GM19239 (cell line): ENCODE measurements around the gene ST8SIA1.

ENCODE experiments used
- DNase-seq: peaks from one replicate; pipeline ENCODE4 v3.0.0; 2011; ENCODE audit warnings: low spot score; ENCODE audit not compliant: insufficient read length
- FAIRE-seq: peaks from 2 replicates; lab custom pipeline; 2011; peaks lifted over from hg19 to GRCh38; lab: Jason Lieb, UNC

The ST8SIA1 gene

GRCh38 chr12:22286569-22286968, 47.9 kb downstream of the ST8SIA1 start:
- FAIRE-seq, result no peak

GRCh38 chr12:22285846-22286245, 48.7 kb downstream of the ST8SIA1 start:
- DNase-seq, result no peak
- no peak for FAIRE-seq

More at GRCh38 chr12:22286569-22286968, 47.9 kb downstream of the ST8SIA1 start:
- DNase-seq, result no peak

GRCh38 chr12:22284871-22285270, 49.6 kb downstream of the ST8SIA1 start:
- FAIRE-seq, result no peak
- no peak for DNase-seq

GRCh38 chr12:22283508-22283907, 51.0 kb downstream of the ST8SIA1 start:
- DNase-seq (no peak), FAIRE-seq (no peak)

GRCh38 chr12:22283006-22283506, 51.5 kb downstream of the ST8SIA1 start:
- FAIRE-seq, result no peak
- DNase-seq, result no peak

- no peak for DNase-seq
- no peak for FAIRE-seq
These were observed 52.2 kb downstream of the ST8SIA1 start for GRCh38 chr12:22282283-22282682.

GRCh38 chr12:22276867-22277266, 57.6 kb downstream of the ST8SIA1 start:
- FAIRE-seq, result no peak
- DNase-seq, result no peak

- DNase-seq (no peak), FAIRE-seq (no peak)
These were observed 58.2 kb downstream of the ST8SIA1 start for GRCh38 chr12:22276313-22276712.

GRCh38 chr12:22275843-22276242, 58.7 kb downstream of the ST8SIA1 start:
- DNase-seq (no peak), FAIRE-seq (no peak)

- DNase-seq (no peak), FAIRE-seq (no peak)
These were observed 62.0 kb downstream of the ST8SIA1 start for GRCh38 chr12:22272335-22273151.

- FAIRE-seq (no peak), DNase-seq (no peak)
These were observed 63.5 kb downstream of the ST8SIA1 start for GRCh38 chr12:22271023-22271422.

- DNase-seq, result no peak
- no peak for FAIRE-seq
These were observed 65.5 kb downstream of the ST8SIA1 start for GRCh38 chr12:22268973-22269372.

GRCh38 chr12:22268406-22268805, 66.1 kb downstream of the ST8SIA1 start:
- FAIRE-seq (no peak), DNase-seq (no peak)

GRCh38 chr12:22266101-22266500, 68.4 kb downstream of the ST8SIA1 start:
- FAIRE-seq (no peak), DNase-seq (no peak)

- DNase-seq, result no peak
- no peak for FAIRE-seq
These were observed 70.1 kb downstream of the ST8SIA1 start for GRCh38 chr12:22264380-22264779.

- FAIRE-seq, result no peak
- no peak for DNase-seq
These were observed 72.2 kb downstream of the ST8SIA1 start for GRCh38 chr12:22262309-22262708.

- DNase-seq (no peak), FAIRE-seq (no peak)
These were observed 77.4 kb downstream of the ST8SIA1 start for GRCh38 chr12:22257100-22257499.

- FAIRE-seq (no peak), DNase-seq (no peak)
These were observed 77.9 kb downstream of the ST8SIA1 start for GRCh38 chr12:22256605-22257004.

GRCh38 chr12:22256041-22256441, 78.5 kb downstream of the ST8SIA1 start:
- FAIRE-seq, result no peak
- DNase-seq, result no peak

GRCh38 chr12:22255097-22255496, 79.4 kb downstream of the ST8SIA1 start:
- FAIRE-seq, result no peak
- no peak for DNase-seq

GRCh38 chr12:22254478-22254877, 80.0 kb downstream of the ST8SIA1 start:
- DNase-seq (no peak), FAIRE-seq (no peak)

GRCh38 chr12:22252057-22252456, 82.5 kb downstream of the ST8SIA1 start:
- FAIRE-seq, result no peak
- no peak for DNase-seq
